GM19324 (cell line): ENCODE measurements around the gene SEMA5A.

Source experiments
- ATAC-seq: cut with Tn5 transposase; IDR thresholded peaks from one replicate; pipeline ENCODE4 v1.9.1; 2021; ENCODE audit warnings: mild to moderate bottlenecking, moderate library complexity; ENCODE audit not compliant: unreplicated experiment, low FRiP score

The SEMA5A gene, protein sequence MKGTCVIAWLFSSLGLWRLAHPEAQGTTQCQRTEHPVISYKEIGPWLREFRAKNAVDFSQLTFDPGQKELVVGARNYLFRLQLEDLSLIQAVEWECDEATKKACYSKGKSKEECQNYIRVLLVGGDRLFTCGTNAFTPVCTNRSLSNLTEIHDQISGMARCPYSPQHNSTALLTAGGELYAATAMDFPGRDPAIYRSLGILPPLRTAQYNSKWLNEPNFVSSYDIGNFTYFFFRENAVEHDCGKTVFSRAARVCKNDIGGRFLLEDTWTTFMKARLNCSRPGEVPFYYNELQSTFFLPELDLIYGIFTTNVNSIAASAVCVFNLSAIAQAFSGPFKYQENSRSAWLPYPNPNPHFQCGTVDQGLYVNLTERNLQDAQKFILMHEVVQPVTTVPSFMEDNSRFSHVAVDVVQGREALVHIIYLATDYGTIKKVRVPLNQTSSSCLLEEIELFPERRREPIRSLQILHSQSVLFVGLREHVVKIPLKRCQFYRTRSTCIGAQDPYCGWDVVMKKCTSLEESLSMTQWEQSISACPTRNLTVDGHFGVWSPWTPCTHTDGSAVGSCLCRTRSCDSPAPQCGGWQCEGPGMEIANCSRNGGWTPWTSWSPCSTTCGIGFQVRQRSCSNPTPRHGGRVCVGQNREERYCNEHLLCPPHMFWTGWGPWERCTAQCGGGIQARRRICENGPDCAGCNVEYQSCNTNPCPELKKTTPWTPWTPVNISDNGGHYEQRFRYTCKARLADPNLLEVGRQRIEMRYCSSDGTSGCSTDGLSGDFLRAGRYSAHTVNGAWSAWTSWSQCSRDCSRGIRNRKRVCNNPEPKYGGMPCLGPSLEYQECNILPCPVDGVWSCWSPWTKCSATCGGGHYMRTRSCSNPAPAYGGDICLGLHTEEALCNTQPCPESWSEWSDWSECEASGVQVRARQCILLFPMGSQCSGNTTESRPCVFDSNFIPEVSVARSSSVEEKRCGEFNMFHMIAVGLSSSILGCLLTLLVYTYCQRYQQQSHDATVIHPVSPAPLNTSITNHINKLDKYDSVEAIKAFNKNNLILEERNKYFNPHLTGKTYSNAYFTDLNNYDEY

DNA sequence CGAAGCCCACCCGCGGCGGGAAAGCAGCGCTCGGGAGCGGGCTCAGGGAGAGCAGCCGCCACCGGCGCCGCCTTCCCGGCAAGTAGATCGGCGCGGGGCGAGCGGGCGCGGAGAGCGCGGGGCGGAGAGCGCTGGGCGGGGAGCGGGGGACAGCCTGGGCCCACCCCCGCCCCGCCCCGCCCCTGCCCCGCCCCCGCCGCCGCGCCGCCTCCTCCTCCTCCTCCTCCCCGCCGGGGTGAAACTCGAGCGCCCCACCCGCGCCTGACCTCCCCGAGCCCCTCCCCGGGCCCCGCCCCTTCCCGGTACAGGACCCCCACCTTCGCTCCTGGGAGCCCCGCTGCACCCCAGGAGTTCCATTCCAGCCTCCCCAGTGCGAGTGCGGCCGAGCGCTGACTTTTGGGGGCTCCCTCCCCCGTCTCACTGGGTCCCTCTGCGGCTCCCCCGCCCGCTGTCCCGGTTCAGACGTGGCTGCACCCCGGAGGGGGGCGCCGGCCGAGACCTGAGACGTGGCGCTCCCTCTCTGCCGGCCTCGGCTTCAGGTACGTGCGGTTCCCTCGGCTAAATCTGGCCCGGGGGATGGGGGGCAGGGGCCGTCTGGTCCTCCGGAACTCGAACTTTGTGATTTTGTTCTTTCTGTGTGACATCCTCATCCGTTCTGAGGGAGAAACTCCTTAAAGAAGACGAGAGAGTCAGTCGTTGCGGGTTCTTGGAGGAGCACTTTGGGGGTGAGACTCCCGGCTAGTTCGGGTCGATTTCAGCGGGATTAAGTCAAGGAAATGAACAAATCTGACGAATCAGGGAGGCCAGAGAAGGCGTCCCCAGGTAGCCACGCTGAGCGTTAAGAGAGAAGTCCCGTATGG, at the start of gene SEMA5A:
TSS of gene SEMA5A (minus strand) at position 84 of the 860 bp plus-strand sequence. CDS start 166,129 bp downstream, outside the sequence.
- ATAC-seq: no peak

GRCh38 chr5:9594913-9595312, 49.0 kb upstream of the SEMA5A start:
- ATAC-seq: no peak

GRCh38 chr5:9589049-9589835, 43.4 kb upstream of the SEMA5A start:
- no peak for ATAC-seq

DNA sequence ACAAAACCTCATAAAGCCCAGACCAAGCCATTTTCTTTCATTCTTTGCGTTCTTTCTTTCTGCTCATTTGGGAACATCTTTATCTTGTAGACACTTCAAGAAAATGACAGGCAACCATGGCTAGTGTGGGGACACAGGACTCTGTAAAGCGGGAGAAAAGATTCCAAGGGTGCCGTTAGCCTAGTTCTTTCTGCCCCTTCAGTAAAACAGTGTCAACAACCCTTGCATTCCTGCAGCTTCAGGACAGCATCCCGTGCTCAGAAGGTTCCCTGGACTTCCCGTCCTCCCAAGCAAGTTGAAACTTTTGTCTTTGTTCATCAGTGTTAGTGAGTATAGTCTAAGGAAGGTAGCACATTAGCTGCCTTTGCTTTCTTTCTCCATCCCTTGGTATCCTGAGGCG, 42.4 kb upstream of the SEMA5A start:
- ATAC-seq: no peak

DNA sequence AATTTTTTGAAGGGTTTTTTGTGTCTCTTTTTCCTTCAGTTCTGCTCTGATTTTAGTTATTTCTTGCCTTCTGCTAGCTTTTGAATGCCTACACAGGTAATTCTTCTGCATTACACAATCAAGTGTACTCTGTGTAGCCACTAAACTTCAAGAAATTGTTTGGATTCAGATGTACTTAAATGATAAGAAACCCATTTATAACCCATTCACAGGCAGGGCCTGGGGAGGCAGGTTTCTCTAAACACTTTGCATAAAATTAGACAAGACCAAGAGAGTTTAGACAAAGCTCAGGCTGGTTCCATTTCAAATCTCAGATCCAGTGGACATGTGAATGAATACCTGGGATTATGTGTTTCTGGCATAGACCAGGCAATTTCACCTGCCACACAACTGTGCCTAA, 41.3 kb upstream of the SEMA5A start:
- ATAC-seq: no peak

- ATAC-seq: no peak
These were observed 36.5 kb upstream of the SEMA5A start for GRCh38 chr5:9582406-9582805.

GRCh38 chr5:9573796-9574195, 27.9 kb upstream of the SEMA5A start:
- no peak for ATAC-seq

DNA sequence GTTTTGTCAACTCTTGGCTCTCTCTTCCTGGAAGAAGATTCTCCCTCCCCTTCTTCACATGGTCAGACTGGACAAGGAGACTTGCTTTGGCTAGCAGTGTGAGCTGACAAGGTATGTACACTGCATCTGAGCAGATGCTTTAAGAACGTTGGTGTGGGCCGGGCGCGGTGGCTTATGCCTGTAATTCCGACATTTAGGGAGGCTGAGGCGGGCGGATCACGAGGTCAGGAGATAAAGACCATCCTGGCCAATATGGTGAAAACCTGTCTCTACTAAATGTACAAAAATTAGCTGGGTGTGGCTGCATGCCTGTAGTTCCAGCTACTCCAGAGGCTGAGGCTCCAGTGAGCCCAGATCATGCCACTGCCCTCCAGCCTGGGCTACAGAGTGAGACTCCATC, 26.4 kb upstream of the SEMA5A start:
- ATAC-seq: no peak

- ATAC-seq: no peak
These were observed 25.0 kb upstream of the SEMA5A start for GRCh38 chr5:9570876-9571275.

GRCh38 chr5:9567039-9567438, 21.2 kb upstream of the SEMA5A start:
- ATAC-seq: no peak

DNA sequence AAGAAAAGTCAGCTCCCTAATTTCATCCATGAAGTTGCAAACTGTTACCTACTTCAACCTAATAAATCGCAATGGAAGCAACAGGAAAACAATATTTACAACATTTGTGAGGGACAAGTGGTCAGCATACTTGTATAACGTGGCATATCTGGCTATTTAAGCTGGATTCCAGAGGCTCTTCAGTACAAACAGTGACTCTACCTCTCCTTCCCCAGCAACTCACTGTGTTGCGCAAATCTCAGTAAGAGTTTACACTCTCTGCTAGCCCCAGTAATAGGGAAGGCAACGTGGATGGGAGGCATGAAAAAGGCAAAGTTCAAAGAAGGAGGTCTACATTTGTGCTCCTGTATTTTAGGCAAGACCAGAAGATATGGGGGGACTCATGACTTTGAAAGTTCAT, 18.9 kb upstream of the SEMA5A start:
- no peak for ATAC-seq

DNA sequence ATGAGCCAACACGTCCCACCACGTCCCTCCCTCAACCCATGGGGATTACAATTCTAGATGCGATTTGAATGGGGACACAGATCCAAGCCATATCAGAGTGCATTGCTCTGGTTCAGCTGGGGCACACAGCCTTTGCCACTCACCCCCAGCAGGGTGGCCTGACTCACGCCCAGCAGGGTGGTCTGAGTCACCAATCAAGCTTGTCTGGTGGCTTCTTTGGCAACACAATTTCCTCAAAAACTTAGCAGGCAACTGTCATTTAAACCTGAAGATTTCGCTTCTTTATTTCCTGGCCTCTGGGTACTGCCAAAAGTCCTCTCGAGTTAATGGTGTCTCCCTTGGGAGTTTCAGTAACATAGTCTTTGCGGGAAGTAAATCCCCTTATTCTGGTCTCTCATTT, 16.3 kb upstream of the SEMA5A start:
- no peak for ATAC-seq

- ATAC-seq: no peak
These were observed 14.1 kb upstream of the SEMA5A start for GRCh38 chr5:9559965-9560364.

- ATAC-seq: no peak
These were observed 12.6 kb upstream of the SEMA5A start for GRCh38 chr5:9558319-9558965.

GRCh38 chr5:9557696-9558095, 11.8 kb upstream of the SEMA5A start:
- ATAC-seq: no peak

DNA sequence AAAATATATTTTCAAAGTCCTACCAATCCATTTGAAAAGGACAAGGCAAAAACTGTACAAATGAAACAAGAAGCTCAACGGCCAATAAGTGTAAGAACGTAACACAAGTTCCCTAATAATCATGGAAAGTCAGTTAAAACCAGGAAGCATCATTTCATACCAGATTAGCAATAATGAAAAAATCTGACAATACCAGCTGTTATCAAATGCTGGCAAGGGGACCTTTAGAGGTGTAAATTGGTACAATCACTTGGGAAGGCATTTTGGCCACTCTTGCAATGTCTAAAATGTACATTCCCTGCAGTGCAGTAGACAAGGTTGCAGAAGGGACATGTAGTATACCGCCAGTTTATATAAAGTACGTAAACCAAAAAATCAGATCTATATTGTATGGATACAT, 10.1 kb upstream of the SEMA5A start:
- ATAC-seq: no peak

- ATAC-seq: no peak
These were observed 8.2 kb upstream of the SEMA5A start for GRCh38 chr5:9554122-9554521.

DNA sequence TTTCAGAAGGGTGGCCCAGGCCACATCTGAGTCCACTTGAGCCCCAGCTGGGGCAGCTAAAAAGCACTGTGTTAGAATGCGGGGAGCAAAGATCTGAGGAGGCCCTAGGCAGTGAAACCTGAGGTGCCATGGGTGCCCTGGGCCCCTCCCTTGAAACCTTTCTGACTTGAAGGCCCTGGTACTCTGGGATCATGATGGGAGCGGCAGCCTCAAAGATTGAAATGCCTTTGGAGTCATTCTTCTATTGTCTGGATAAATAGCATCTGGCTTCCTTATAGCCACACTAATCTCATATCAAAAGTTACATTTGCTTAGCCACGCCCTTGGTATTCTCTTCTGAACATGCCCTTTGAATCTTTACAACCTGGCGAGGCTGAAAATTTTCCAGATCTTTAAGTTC, 7.7 kb upstream of the SEMA5A start:
- ATAC-seq: no peak
